ENCODE measurements around the gene LIN7B. TPM values are rescaled to one million over a fixed set of nuclear protein-coding genes. Genes with fewer than 3 reads are reported as not detected.

LIN7B gene
- total and polyA plus RNA-seq, 2 of the 8 experiments (the other 6 are each of a cell fraction or from before 2014, with no cell fraction given) = 4.1 to 4.2 TPM

DNA sequence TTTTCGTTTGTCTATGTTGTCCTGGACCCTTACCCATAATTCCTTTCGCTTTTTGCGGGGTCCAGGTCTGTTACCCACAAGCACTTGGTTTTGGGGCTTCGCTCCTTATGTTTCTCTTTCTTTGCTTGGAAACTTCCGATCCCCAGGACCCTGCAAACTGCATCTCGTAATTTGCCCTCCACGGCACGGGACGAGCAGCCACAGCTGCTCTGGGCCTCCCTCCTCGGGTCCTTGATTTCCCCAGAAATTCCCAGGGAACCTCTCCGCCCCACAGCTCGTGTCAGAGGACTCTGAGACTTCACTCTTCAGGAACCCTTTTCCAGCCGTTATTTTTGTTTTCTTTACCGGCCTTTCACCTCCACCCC lies 28.3 kb upstream of the LIN7B start (continued):
- TF ChIP-seq SP1 (IDR thresholded peaks at IDR 0.05; ENCODE audit: low read depth, low read length) = no peak
